GM23338 (cell line): ENCODE results near the gene RAD51AP1. TPM values are rescaled to one million over a fixed set of nuclear protein-coding genes. Genes with fewer than 3 reads are reported as not detected.

Experiments used
- ATAC-seq: fragments of 200-7000 bp; cut with Tn5 transposase; 3 replicates; pipeline ENCODE4 v1.9.1; 2020
- DNase-seq: peaks from one replicate; pipeline ENCODE4 v3.0.0-alpha.2; 2015; ENCODE audit warnings: low spot score
- H2AFZ ChIP-seq: fragments of 200-600 bp; sonication (generic); 2 replicates; pipeline ENCODE4 v1.8.0; 2016; ENCODE audit warnings: antibody characterized with exemption, mild to moderate bottlenecking, moderate library complexity
- H3F3A ChIP-seq: fragments of 200-600 bp; sonication (generic); replicated peaks from 2 replicates; pipeline ENCODE4 v1.8.0; 2017; ENCODE audit warnings: antibody characterized with exemption, mixed run types, low read depth
- H3K27ac ChIP-seq: fragments of 200-600 bp; sonication (generic); 2 replicates; pipeline ENCODE4 v1.6.1; 2016; ENCODE audit warnings: low read depth
- H3K27me3 ChIP-seq: fragments of 200-600 bp; sonication (generic); 2 replicates; pipeline ENCODE4 v1.8.0; 2016; ENCODE audit warnings: mild to moderate bottlenecking, mixed run types, moderate library complexity; ENCODE audit not compliant: insufficient read depth
- H3K36me3 ChIP-seq: fragments of 200-600 bp; sonication (generic); 2 replicates; pipeline ENCODE4 v1.8.0; 2016; ENCODE audit warnings: mild to moderate bottlenecking; ENCODE audit not compliant: insufficient read depth
- H3K4me1 ChIP-seq: fragments of 200-600 bp; sonication (generic); 2 replicates; pipeline ENCODE4 v1.8.0; 2016; ENCODE audit warnings: mild to moderate bottlenecking, moderate library complexity; ENCODE audit not compliant: insufficient read depth
- H3K4me2 ChIP-seq: fragments of 200-600 bp; sonication (generic); 2 replicates; pipeline ENCODE4 v1.7.1; 2017; ENCODE audit warnings: mixed run types
- H3K4me3 ChIP-seq: fragments of 200-600 bp; sonication (generic); 2 replicates; pipeline ENCODE4 v1.6.1; 2016; ENCODE audit warnings: mixed run types
- H3K79me2 ChIP-seq: fragments of 200-600 bp; sonication (generic); replicated peaks from 2 replicates; pipeline ENCODE4 v1.8.0; 2017; ENCODE audit warnings: mild to moderate bottlenecking; ENCODE audit not compliant: insufficient read depth
- H3K9me2 ChIP-seq: fragments of 200-600 bp; sonication (generic); 2 replicates; pipeline ENCODE4 v1.8.0; 2017; ENCODE audit not compliant: insufficient read depth
- H4K20me1 ChIP-seq: fragments of 200-600 bp; sonication (generic); replicated peaks from 2 replicates; pipeline ENCODE4 v1.8.0; 2017; ENCODE audit warnings: mild to moderate bottlenecking; ENCODE audit not compliant: insufficient read depth
- H3K27ac Mint-ChIP-seq: 2 replicates; pipeline ENCODE4 v1.8.0; 2020; ENCODE audit warnings: inconsistent platforms, mild to moderate bottlenecking, moderate library complexity, mixed read lengths
- H3K27me3 Mint-ChIP-seq: 3 replicates; pipeline ENCODE4 v1.8.0; 2022; ENCODE audit warnings: low read depth, mild to moderate bottlenecking, moderate library complexity, mixed read lengths, inconsistent platforms; ENCODE audit not compliant: insufficient read depth, poor library complexity
- H3K36me3 Mint-ChIP-seq: 3 replicates; pipeline ENCODE4 v1.8.0; 2021; ENCODE audit warnings: low read depth, mild to moderate bottlenecking, inconsistent platforms, moderate library complexity, mixed read lengths
- H3K4me1 Mint-ChIP-seq: 3 replicates; pipeline ENCODE4 v1.8.0; 2020; ENCODE audit warnings: mild to moderate bottlenecking, inconsistent platforms, mixed read lengths
- H3K4me3 Mint-ChIP-seq: 3 replicates; pipeline ENCODE4 v1.8.0; 2021; ENCODE audit warnings: moderate library complexity, mild to moderate bottlenecking, inconsistent platforms, mixed read lengths
- H3K9me3 Mint-ChIP-seq: 3 replicates; pipeline ENCODE4 v1.8.0; 2020; ENCODE audit warnings: moderate library complexity, mild to moderate bottlenecking, inconsistent platforms, mixed read lengths
- CREB1 ChIP-seq: fragments of 250-450 bp; sonication (Bioruptor Pico); IDR thresholded peaks from 2 replicates; pipeline ENCODE4 v1.5.0; 2020; ENCODE audit warnings: low read depth, mild to moderate bottlenecking, moderate library complexity
- EZH2 ChIP-seq: fragments of 200-600 bp; sonication (generic); IDR thresholded peaks from one replicate; pipeline ENCODE4 v1.8.0; 2017; ENCODE audit warnings: antibody characterized with exemption, mild to moderate bottlenecking, low read depth; ENCODE audit not compliant: unreplicated experiment
- JUNB ChIP-seq: IDR thresholded peaks from one replicate; pipeline ENCODE4 v1.6.1; 2016; ENCODE audit warnings: antibody characterized with exemption; ENCODE audit not compliant: unreplicated experiment
- NANOG ChIP-seq: IDR thresholded peaks from 2 replicates; pipeline ENCODE4 v1.6.1; 2016; ENCODE audit warnings: antibody characterized with exemption, borderline replicate concordance
- STAT1 ChIP-seq: IDR thresholded peaks from one replicate; pipeline ENCODE4 v1.6.1; 2016; ENCODE audit warnings: antibody characterized with exemption; ENCODE audit not compliant: unreplicated experiment
- ZNF114 ChIP-seq: fragments of 250-450 bp; sonication (Bioruptor Pico); IDR thresholded peaks from 2 replicates; pipeline ENCODE4 v1.5.0; 2020; ENCODE audit warnings: mild to moderate bottlenecking, moderate library complexity
- polyA plus RNA-seq: library from polyadenylated mRNA; unstranded; fragments of >200 nt; fragmentation: Nextera tagmentation; extraction: Ambion mirVana; gene quantifications from 2 replicates; pipeline ENCODE4 v1.2.1, GENCODE V29; 2016
- total RNA-seq: library from RNA; depleted of rRNA; stranded (reverse); fragments of >200 nt; shearing (Covaris generic); gene quantifications from 2 replicates; pipeline ENCODE4 v1.2.3, GENCODE V29; 2014
- TF ChIP-seq, protein P1 (sequence below): fragments of 250-450 bp; sonication (Bioruptor Pico); IDR thresholded peaks from 2 replicates; pipeline ENCODE4 v1.5.0; 2020; ENCODE audit warnings: mild to moderate bottlenecking, moderate library complexity
- TF ChIP-seq, protein P2 (sequence below): IDR thresholded peaks from one replicate; pipeline ENCODE4 v1.6.1; 2018; ENCODE audit warnings: antibody characterized with exemption; ENCODE audit not compliant: unreplicated experiment
- TF ChIP-seq, protein P3 (sequence below): IDR thresholded peaks from 2 replicates; pipeline ENCODE4 v1.6.1; 2016; ENCODE audit warnings: antibody characterized with exemption

Gene RAD51AP1
- total and polyA plus RNA-seq, 2 experiments from 2014 or later, result 75.2 to 119 TPM

DNA sequence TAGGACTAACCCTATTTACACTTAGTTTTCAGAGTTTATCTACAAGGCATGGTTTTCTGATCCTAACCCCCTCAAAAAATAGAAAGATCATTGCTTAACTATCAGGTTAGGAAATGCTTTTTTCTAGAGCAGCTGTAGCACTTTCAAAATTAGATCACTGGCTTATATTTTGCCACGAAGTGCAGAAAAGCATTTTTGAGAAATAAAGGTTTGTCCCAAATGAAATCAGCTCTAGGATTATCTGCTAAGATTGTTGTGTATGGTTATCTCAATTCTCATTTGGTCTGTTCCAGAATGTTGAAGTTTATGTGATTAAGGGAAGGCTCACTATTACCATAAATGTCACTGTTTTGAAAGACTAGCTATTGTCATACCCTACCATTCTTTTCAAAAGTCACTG lies 13.5 kb downstream of the RAD51AP1 start (continued):
- TF ChIP-seq, protein P1, sequence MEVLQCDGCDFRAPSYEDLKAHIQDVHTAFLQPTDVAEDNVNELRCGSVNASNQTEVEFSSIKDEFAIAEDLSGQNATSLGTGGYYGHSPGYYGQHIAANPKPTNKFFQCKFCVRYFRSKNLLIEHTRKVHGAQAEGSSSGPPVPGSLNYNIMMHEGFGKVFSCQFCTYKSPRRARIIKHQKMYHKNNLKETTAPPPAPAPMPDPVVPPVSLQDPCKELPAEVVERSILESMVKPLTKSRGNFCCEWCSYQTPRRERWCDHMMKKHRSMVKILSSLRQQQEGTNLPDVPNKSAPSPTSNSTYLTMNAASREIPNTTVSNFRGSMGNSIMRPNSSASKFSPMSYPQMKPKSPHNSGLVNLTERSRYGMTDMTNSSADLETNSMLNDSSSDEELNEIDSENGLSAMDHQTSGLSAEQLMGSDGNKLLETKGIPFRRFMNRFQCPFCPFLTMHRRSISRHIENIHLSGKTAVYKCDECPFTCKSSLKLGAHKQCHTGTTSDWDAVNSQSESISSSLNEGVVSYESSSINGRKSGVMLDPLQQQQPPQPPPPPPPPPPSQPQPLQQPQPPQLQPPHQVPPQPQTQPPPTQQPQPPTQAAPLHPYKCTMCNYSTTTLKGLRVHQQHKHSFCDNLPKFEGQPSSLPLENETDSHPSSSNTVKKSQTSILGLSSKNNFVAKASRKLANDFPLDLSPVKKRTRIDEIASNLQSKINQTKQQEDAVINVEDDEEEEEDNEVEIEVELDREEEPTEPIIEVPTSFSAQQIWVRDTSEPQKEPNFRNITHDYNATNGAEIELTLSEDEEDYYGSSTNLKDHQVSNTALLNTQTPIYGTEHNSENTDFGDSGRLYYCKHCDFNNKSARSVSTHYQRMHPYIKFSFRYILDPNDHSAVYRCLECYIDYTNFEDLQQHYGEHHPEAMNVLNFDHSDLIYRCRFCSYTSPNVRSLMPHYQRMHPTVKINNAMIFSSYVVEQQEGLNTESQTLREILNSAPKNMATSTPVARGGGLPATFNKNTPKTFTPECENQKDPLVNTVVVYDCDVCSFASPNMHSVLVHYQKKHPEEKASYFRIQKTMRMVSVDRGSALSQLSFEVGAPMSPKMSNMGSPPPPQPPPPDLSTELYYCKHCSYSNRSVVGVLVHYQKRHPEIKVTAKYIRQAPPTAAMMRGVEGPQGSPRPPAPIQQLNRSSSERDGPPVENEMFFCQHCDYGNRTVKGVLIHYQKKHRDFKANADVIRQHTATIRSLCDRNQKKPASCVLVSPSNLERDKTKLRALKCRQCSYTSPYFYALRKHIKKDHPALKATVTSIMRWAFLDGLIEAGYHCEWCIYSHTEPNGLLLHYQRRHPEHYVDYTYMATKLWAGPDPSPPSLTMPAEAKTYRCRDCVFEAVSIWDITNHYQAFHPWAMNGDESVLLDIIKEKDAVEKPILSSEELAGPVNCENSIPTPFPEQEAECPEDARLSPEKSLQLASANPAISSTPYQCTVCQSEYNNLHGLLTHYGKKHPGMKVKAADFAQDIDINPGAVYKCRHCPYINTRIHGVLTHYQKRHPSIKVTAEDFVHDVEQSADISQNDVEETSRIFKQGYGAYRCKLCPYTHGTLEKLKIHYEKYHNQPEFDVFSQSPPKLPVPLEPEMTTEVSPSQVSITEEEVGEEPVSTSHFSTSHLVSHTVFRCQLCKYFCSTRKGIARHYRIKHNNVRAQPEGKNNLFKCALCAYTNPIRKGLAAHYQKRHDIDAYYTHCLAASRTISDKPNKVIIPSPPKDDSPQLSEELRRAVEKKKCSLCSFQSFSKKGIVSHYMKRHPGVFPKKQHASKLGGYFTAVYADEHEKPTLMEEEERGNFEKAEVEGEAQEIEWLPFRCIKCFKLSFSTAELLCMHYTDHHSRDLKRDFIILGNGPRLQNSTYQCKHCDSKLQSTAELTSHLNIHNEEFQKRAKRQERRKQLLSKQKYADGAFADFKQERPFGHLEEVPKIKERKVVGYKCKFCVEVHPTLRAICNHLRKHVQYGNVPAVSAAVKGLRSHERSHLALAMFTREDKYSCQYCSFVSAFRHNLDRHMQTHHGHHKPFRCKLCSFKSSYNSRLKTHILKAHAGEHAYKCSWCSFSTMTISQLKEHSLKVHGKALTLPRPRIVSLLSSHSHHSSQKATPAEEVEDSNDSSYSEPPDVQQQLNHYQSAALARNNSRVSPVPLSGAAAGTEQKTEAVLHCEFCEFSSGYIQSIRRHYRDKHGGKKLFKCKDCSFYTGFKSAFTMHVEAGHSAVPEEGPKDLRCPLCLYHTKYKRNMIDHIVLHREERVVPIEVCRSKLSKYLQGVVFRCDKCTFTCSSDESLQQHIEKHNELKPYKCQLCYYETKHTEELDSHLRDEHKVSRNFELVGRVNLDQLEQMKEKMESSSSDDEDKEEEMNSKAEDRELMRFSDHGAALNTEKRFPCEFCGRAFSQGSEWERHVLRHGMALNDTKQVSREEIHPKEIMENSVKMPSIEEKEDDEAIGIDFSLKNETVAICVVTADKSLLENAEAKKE, result no peak
- TF ChIP-seq NANOG (no peak), ZNF114 (no peak), STAT1 (no peak), EZH2 (no peak)

DNA sequence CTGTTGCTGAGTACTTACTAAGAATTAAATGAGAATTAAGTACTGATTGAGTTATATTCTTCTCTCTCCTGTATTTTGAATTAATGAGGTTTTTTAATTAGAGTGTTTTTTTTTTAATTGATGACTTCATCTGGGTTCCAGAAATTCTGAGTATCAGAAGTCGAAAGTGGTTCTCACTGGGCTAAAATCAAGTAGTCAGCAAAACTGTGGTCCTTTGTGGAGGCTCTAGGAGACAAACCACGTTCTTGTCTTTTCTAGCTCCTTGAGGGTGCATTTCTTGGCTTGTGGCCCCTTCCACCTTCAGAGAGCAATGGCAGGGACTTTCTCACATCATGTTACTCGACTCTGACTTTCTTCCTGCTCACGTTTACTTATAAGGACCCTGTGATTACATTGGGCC lies 15.3 kb downstream of the RAD51AP1 start:
- Histone ChIP-seq H3K4me3 (no peak overlapping the region), H3K4me1 (peaks cover 8% of the 10 kb centered on the region), H3K79me2 (no peaks in the 10 kb centered on the region; the same call in 1 of the 2 replicates), H2AFZ (no peak overlapping the region), H3K9me2 (no peaks in the 10 kb centered on the region), H3K36me3 (peaks cover 19% of the 10 kb centered on the region; the same call in 1 of the 2 replicates), H3K27ac (no peak overlapping the region), H3K4me2 (no peak overlapping the region), H3K27me3 (no peaks in the 10 kb centered on the region), H3F3A (no peaks in the 10 kb centered on the region), H4K20me1 (0 out of 2 replicates have a peak, but pooled peaks cover 3% of the 10 kb centered on the region)
- Mint-ChIP-seq H3K4me1 (peaks cover 3% of the 10 kb centered on the region; the same call in 2 of the 3 replicates), H3K27me3 (no peaks in the 10 kb centered on the region), H3K27ac (no peak overlapping the region), H3K9me3 (no peaks in the 10 kb centered on the region), H3K4me3 (no peak overlapping the region), H3K36me3 (peaks cover 29% of the 10 kb centered on the region)
- TF ChIP-seq, protein P2, sequence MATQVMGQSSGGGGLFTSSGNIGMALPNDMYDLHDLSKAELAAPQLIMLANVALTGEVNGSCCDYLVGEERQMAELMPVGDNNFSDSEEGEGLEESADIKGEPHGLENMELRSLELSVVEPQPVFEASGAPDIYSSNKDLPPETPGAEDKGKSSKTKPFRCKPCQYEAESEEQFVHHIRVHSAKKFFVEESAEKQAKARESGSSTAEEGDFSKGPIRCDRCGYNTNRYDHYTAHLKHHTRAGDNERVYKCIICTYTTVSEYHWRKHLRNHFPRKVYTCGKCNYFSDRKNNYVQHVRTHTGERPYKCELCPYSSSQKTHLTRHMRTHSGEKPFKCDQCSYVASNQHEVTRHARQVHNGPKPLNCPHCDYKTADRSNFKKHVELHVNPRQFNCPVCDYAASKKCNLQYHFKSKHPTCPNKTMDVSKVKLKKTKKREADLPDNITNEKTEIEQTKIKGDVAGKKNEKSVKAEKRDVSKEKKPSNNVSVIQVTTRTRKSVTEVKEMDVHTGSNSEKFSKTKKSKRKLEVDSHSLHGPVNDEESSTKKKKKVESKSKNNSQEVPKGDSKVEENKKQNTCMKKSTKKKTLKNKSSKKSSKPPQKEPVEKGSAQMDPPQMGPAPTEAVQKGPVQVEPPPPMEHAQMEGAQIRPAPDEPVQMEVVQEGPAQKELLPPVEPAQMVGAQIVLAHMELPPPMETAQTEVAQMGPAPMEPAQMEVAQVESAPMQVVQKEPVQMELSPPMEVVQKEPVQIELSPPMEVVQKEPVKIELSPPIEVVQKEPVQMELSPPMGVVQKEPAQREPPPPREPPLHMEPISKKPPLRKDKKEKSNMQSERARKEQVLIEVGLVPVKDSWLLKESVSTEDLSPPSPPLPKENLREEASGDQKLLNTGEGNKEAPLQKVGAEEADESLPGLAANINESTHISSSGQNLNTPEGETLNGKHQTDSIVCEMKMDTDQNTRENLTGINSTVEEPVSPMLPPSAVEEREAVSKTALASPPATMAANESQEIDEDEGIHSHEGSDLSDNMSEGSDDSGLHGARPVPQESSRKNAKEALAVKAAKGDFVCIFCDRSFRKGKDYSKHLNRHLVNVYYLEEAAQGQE, result no peak
- no peak for TF ChIP-seq EZH2
- no peak for TF ChIP-seq JUNB
- TF ChIP-seq, protein P3, sequence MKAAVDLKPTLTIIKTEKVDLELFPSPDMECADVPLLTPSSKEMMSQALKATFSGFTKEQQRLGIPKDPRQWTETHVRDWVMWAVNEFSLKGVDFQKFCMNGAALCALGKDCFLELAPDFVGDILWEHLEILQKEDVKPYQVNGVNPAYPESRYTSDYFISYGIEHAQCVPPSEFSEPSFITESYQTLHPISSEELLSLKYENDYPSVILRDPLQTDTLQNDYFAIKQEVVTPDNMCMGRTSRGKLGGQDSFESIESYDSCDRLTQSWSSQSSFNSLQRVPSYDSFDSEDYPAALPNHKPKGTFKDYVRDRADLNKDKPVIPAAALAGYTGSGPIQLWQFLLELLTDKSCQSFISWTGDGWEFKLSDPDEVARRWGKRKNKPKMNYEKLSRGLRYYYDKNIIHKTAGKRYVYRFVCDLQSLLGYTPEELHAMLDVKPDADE, result no peak
- no peak for TF ChIP-seq CREB1
- TF ChIP-seq NANOG, result no peak
- no peak for TF ChIP-seq STAT1
- ATAC-seq (no peak), DNase-seq (no peak)
